Activated T-cell treated with anti-CD3 and anti-CD28 coated beads, Interleukin-2, amount 50 U/mL, for 72 hours (primary cell): Measurements from ENCODE around the gene ADISSP. TPM values are rescaled to one million over a fixed set of nuclear protein-coding genes. Genes with fewer than 3 reads are reported as not detected.

ENCODE experiments used
- ATAC-seq, 2 donors: fragments of 150-1000 bp; cut with Tn5 transposase; replicated peaks in 1 of 2; 2 replicates each; pipeline ENCODE4 v1.10.0; 2021; ENCODE audit warnings: moderate library complexity in 2 of 2, mild to moderate bottlenecking in 1 of 2
- DNase-seq, 2 donors: peaks; one replicate each; pipeline ENCODE4 v3.0.0; 2021 to 2022; ENCODE audit warnings: mixed read lengths in 1 of 2
- H3K27ac Mint-ChIP-seq: one replicate; pipeline ENCODE4 v1.8.0; 2022; ENCODE audit warnings: mild to moderate bottlenecking, moderate library complexity, mixed read lengths
- H3K27me3 Mint-ChIP-seq: one replicate; pipeline ENCODE4 v1.8.0; 2022; ENCODE audit warnings: low read depth, mixed read lengths
- H3K36me3 Mint-ChIP-seq, 2 donors: one replicate each; pipeline ENCODE4 v1.8.0; 2022; ENCODE audit warnings: mixed read lengths in 2 of 2, mild to moderate bottlenecking in 1 of 2; ENCODE audit not compliant: insufficient read depth in 2 of 2
- H3K4me1 Mint-ChIP-seq: one replicate; pipeline ENCODE4 v1.8.0; 2022; ENCODE audit warnings: low read depth, mixed read lengths
- H3K4me3 Mint-ChIP-seq, 2 donors: one replicate each; pipeline ENCODE4 v1.8.0; 2022; ENCODE audit warnings: mild to moderate bottlenecking in 2 of 2, mixed read lengths in 2 of 2, moderate library complexity in 2 of 2
- H3K9me3 Mint-ChIP-seq, 2 donors: one replicate each; pipeline ENCODE4 v1.8.0; 2022; ENCODE audit warnings: mixed read lengths in 2 of 2
- total RNA-seq, 2 donors: library from RNA; stranded (reverse); gene quantifications; one replicate each; pipeline ENCODE4 v1.2.3, GENCODE V29; 2022

Gene ADISSP
- total RNA-seq, 2 donors from 2014 or later, result 26.3 to 35.8 TPM

DNA sequence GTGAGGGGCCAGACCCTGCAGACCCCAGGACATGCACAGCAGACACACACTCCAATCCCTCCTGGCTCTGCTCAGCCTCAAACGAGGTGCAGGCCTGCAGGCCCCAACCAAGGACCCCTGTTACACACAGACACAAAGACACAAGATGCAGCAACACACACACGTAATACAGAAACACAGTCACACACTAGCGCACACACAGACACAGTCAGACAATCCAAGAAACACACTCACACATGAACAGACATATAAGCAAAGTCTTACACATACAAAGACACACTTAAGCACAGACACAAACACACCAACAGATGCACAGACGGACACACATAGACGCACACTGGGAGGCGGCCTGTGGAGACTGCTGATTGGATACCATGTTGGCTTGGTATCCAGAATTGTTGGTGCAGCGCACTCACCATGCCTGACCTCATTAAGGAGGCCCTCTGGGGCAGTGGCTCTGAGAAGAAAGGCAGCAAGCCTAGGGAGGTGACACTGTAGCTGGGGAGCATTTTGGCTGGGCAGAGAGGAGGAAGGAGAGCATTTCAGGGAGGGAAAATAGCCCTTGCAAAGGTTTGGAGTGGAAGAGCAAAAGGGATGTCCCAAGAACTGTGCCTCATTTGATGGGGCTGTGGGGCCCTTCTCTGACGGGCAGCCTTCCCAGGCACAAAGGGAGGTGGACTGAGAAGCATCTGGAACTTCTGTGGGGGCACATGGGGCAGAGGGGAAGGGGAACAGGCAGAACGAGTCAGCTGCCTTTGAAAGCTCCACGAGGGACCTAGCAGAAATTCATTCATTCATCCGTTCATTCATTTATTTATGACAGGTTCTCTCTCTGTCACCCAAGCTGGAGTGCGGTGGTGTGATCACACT is 36.5 kb downstream of the ADISSP start:
- Mint-ChIP-seq H3K4me3 (no peak overlapping the region), H3K9me3 (no peaks in the 10 kb centered on the region), H3K27ac (no peak overlapping the region), H3K27me3 (peaks cover 51% of the 10 kb centered on the region), H3K4me1 (no peaks in the 10 kb centered on the region), H3K36me3 (no peaks in the 10 kb centered on the region)
- no peak for DNase-seq
- no peak for ATAC-seq

DNA sequence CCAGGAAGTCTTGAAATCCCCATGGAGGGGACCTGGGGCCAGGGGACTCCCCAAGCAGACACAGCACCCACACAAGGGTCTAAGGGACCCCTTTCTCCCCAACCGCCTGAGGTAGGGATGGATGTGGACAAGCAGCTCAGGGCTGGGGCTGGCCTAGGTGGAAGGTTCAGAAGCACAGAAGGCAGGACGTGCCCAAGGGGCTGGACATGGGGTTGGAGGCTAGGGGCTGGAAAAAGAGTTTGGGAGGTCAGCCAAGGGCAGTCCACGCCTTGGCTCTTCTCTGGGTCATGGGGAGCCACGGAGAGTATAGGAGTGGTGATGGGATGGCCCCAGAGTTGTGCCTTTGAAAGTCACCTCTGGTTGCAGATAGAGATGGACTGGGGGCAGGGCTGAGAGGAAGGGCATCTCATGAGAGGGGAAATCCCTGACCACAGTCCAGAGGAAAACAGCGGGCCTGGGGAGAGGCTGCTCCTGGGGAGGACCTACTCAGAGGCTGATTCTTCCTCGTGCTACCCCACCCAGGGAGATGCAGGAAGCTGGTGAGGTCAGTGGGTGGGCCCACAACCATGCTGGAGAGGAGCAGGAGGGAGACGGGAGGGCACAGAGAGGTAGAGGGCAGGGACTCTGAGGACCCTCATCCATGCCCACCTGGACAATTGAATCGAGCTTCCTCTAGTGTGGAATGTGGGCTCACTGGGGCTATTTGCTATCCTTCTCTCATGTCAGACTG is 37.6 kb downstream of the ADISSP start:
- H3K9me3 Mint-ChIP-seq, result no peaks in the 10 kb centered on the region
- ATAC-seq (no peak), DNase-seq (no peak)
- no peaks in the 10 kb centered on the region for H3K36me3 Mint-ChIP-seq
- no peak overlapping the region for H3K4me3 Mint-ChIP-seq
- H3K27me3 Mint-ChIP-seq, result peaks cover 51% of the 10 kb centered on the region
- H3K27ac Mint-ChIP-seq, result no peak overlapping the region
- no peaks in the 10 kb centered on the region for H3K4me1 Mint-ChIP-seq

DNA sequence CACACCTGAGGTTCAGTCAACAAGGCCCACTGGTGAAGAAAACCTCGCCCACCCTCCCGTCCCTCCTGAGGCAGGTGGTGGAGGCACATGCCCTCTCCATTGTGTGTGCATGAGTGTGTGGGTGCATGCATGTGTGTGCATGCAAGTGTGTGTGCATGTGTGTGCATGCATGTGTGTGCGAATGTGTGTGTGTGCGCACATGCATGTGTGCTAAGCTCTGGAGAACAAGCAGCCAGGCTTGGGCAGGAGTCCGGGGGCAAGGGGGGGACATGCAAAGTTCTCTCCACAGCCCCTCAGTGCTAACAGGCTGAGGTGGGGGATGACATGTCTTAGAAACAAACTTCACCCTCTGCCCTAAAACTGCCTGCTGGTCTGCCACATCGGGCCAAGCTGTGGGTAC is 38.2 kb downstream of the ADISSP start:
- Mint-ChIP-seq H3K36me3 (no peaks in the 10 kb centered on the region), H3K4me3 (no peak overlapping the region), H3K27ac (no peak overlapping the region), H3K4me1 (no peaks in the 10 kb centered on the region), H3K9me3 (no peaks in the 10 kb centered on the region), H3K27me3 (peaks cover 51% of the 10 kb centered on the region)
- ATAC-seq (no peak), DNase-seq (no peak)

DNA sequence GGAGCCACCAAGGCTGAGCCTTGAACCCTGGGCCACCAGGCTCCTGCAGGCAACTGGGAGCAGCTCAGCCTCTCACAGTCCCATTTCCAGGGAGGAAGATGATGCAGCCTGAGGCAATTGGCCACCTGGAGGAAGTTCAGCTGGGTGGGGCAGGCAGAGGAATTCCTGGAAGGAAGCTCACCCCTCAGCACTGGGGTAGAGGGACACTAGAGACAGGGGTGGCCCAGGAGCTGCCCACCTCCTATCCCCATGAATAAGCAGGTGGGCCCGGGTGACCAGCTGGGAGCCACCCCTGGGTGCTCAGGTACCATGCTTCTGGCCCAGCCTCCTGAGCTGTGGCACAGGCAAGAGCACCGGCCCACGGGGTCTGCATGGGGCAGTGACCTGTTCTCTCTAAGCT is 38.7 kb downstream of the ADISSP start:
- ATAC-seq, result no peak
- H3K4me1 Mint-ChIP-seq, result no peaks in the 10 kb centered on the region
- no peak for DNase-seq
- H3K27ac Mint-ChIP-seq, result no peak overlapping the region
- peaks cover 51% of the 10 kb centered on the region for H3K27me3 Mint-ChIP-seq
- no peaks in the 10 kb centered on the region for H3K36me3 Mint-ChIP-seq
- no peaks in the 10 kb centered on the region for H3K9me3 Mint-ChIP-seq
- H3K4me3 Mint-ChIP-seq, result no peak overlapping the region

DNA sequence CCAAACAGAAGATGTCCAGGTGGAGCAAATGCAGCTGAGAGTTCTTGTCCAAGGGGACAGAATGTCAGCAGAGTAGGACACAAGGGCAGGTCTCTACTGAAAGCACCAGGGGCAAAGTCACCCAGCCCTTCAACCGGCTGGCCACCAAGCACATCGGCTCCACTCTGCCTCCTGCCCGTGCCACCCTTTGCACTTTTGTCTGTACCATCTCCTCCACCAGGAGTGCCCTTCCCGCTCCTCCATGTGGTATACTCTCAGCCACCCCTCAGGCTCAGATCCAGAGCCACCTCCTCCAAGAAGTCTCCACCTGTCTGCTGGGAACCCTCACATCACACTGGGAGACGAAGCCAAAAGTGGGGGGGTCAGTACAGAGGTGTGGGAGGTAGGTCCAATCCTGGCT is 39.2 kb downstream of the ADISSP start:
- DNase-seq (no peak), ATAC-seq (no peak)
- Mint-ChIP-seq H3K9me3 (no peaks in the 10 kb centered on the region), H3K36me3 (no peaks in the 10 kb centered on the region), H3K27ac (no peak overlapping the region), H3K27me3 (peaks cover 48% of the 10 kb centered on the region), H3K4me1 (no peaks in the 10 kb centered on the region), H3K4me3 (no peak overlapping the region)

DNA sequence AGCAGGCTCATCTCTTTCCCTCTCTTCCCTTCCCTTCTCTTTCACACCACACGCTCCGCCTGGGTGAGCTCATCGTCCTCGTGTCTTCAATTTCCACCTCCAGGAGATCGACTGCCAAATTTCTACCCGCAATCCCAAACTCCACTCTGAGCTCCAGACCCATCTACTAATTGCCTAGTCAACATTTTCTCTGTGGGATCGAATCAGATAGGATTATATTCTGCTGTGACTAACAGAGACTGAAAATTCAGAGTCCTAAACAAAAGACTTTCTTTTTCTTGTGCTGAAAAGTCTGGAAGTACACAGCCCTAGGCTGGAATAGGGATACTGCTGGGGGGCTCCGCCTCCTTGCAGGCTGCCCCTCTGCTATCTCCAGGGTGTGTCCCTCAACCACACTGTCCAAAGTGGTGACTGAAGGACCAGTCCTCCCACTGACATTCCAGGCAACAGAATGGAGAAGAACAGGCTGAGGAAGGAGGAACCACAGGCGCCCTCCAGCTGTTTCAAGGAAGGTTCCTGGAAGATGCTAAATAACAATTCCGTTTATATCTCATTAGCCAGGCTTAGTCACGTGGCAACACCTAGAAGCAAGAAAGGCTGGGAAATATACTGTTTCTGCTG is 40.0 kb downstream of the ADISSP start:
- ATAC-seq (no peak), DNase-seq (no peak)
- Mint-ChIP-seq H3K9me3 (no peaks in the 10 kb centered on the region), H3K4me3 (no peak overlapping the region), H3K36me3 (no peaks in the 10 kb centered on the region), H3K4me1 (no peaks in the 10 kb centered on the region), H3K27ac (no peak overlapping the region), H3K27me3 (peaks cover 42% of the 10 kb centered on the region)

DNA sequence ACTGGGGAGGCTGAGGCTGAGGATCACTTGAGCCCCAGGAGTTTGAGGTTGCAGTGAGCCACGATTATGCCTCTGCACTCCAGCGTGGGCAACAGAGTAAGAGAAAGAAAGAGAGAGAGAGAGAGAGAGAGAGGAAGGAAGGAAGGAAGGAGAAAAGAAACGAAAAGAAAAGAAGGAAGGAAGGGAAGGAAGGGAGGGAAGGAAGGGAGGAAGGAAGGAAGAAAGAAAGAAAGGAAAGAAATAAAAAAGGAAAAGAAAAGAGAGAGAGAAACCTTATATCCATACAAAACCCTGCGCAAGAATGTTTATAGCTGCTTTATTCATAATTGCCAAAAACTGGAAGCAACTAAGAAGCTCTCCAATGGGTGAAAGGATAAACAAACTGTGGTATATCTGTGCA is 43.2 kb downstream of the ADISSP start:
- Mint-ChIP-seq H3K36me3 (no peaks in the 10 kb centered on the region), H3K27me3 (peaks cover 29% of the 10 kb centered on the region), H3K4me3 (no peak overlapping the region), H3K4me1 (no peaks in the 10 kb centered on the region), H3K9me3 (no peaks in the 10 kb centered on the region), H3K27ac (no peak overlapping the region)
- ATAC-seq, result no peak
- no peak for DNase-seq

DNA sequence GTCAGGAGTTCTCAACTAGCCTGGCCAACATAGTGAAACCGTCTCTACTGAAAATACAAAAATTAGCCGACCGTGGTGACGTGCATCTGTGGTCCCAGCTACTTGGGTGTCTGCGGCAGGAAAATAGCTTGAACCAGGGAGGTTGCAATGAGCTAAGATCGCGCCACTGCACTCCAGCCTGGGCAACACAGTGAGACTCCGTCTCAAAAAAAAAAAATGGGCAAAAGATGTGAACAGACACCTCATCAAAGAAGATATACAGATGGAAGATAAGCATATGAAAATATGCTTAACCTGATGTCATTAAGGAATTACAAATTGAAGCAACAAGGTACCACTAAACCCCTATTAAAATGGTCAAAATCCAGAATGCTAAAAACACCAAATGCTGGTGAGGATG is 44.3 kb downstream of the ADISSP start:
- no peak overlapping the region for H3K27ac Mint-ChIP-seq
- DNase-seq, result no peak
- no peaks in the 10 kb centered on the region for H3K36me3 Mint-ChIP-seq
- H3K27me3 Mint-ChIP-seq, result peaks cover 28% of the 10 kb centered on the region
- no peaks in the 10 kb centered on the region for H3K4me1 Mint-ChIP-seq
- ATAC-seq, result no peak
- no peak overlapping the region for H3K4me3 Mint-ChIP-seq
- H3K9me3 Mint-ChIP-seq, result no peaks in the 10 kb centered on the region

DNA sequence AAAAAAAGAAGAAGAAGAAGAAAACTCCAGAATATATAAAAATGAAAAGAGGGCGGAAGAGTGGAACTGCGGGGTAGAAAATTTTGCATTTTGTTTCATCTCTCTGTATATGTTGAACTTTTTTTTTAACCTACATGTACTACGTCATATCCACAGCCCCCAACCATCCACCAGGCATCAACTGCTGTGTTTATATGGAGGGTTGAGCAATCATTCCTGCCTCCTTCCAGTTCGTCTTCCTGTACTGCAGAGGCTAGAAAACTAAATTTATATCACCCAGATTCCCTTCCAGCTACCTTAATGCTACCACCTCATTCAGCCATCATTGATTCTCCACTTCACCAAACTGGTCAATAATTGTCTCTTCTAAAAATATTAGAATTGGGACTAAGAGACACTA is 45.6 kb downstream of the ADISSP start:
- Mint-ChIP-seq H3K4me3 (no peak overlapping the region), H3K36me3 (no peaks in the 10 kb centered on the region), H3K27ac (no peak overlapping the region), H3K4me1 (no peaks in the 10 kb centered on the region), H3K27me3 (peaks cover 21% of the 10 kb centered on the region), H3K9me3 (no peaks in the 10 kb centered on the region)
- ATAC-seq (no peak), DNase-seq (no peak)

DNA sequence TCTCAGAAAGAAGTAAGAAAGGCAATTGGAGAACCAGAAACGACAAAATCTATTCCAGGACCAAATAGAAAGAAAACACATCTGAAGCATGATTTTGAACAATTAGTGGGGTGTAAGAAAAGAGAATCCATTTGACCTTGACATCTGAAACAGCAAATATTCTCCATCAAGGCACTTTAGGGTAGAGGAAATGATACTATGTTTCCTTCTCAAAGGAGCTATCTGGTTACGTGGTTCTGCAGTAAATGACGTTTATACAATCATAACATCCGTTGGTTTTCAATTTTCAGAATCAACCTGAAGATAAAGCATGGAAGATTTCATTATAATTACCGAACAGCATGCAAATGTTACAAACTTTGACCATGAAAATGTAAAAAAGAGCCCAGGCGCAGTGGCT is 46.9 kb downstream of the ADISSP start:
- no peaks in the 10 kb centered on the region for H3K9me3 Mint-ChIP-seq
- DNase-seq (no peak), ATAC-seq (no peak)
- H3K4me1 Mint-ChIP-seq, result no peaks in the 10 kb centered on the region
- peak overlapping the region; percentile 14 for H3K27ac Mint-ChIP-seq
- H3K36me3 Mint-ChIP-seq, result no peaks in the 10 kb centered on the region
- peaks cover 18% of the 10 kb centered on the region for H3K27me3 Mint-ChIP-seq
- no peak overlapping the region for H3K4me3 Mint-ChIP-seq

DNA sequence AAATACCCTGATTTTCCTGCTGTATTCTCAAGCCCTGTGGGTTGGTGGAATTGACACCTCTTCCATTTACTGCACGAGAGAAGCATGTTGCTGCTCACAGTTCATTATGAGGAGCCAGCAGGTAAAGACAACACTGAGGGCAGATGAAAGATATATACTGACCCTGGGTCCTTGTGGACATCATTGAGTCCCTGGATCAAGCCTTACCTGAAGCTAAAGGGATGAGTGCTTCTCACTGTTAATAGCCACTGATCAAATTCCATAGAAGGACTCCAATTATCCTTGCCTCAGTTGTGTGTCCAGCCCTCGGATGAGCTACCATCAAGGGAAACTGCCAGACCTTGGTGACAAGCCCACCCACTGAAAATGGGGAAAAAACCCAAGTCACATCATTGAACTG is 47.5 kb downstream of the ADISSP start:
- Mint-ChIP-seq H3K27ac (no peak overlapping the region), H3K4me1 (no peaks in the 10 kb centered on the region), H3K9me3 (no peaks in the 10 kb centered on the region), H3K4me3 (no peak overlapping the region), H3K36me3 (no peaks in the 10 kb centered on the region), H3K27me3 (peaks cover 18% of the 10 kb centered on the region)
- ATAC-seq (no peak), DNase-seq (no peak)

DNA sequence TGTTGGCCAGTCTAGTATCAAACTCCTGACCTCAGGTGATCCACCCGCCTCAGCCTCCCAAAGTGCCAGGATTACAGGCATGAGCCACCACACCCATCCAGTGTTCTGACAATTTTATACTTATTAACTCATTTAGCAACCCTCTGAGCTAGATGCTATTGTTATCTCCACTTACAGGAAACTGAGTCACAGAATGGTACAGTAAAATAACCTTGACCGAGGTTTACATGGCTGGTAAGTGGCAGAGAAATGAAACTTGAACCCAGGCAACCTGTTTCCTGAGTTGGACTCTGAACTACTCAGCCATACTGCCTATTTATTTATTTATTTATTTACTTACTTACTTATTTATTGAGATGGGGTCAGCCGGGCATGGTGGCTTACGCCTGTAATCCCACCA is 48.5 kb downstream of the ADISSP start:
- H3K27me3 Mint-ChIP-seq, result peaks cover 18% of the 10 kb centered on the region
- no peaks in the 10 kb centered on the region for H3K36me3 Mint-ChIP-seq
- no peak for DNase-seq
- H3K27ac Mint-ChIP-seq, result no peak overlapping the region
- no peak overlapping the region for H3K4me3 Mint-ChIP-seq
- ATAC-seq, result no peak
- H3K4me1 Mint-ChIP-seq, result no peaks in the 10 kb centered on the region
- no peaks in the 10 kb centered on the region for H3K9me3 Mint-ChIP-seq

DNA sequence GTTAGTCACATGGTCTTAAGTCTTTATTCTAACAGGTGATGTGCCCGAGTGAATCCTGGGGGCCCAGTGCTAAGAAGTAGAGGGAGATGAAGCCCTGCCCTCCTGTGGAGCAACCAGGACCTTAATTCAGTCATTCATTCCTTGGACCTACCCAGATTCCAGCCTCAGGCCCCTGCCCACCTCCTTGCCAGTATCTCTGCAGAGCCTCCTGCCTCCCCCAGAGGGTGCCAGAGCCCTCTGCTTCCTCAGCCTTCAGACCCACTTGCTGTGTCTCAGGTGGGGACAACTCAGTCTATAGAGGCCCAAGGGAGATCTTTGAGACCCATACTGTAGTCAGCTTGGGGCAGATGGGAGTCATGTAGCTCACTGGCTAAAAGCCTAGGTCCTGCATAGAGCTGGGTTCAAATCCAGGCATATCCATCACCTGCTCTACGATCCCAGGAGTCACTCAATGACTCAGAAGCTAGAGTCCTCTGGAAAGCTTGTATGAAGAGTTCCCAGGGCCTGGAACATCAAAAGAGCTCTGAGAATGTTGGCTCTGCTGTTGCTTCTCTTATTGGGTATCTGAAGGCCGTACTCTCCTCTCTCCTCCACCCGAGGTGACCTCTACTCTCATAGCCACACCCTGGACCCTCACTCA is 51.2 kb downstream of the ADISSP start:
- no peaks in the 10 kb centered on the region for H3K9me3 Mint-ChIP-seq
- no peaks in the 10 kb centered on the region for H3K4me1 Mint-ChIP-seq
- no peak overlapping the region for H3K27ac Mint-ChIP-seq
- no peaks in the 10 kb centered on the region for H3K36me3 Mint-ChIP-seq
- no peak overlapping the region for H3K4me3 Mint-ChIP-seq
- H3K27me3 Mint-ChIP-seq, result peaks cover 23% of the 10 kb centered on the region
- DNase-seq, result peak; percentile 34 to 42
- peak; percentile 75 to 86 for ATAC-seq
